ENCODE results near the gene CDC45.

DNA sequence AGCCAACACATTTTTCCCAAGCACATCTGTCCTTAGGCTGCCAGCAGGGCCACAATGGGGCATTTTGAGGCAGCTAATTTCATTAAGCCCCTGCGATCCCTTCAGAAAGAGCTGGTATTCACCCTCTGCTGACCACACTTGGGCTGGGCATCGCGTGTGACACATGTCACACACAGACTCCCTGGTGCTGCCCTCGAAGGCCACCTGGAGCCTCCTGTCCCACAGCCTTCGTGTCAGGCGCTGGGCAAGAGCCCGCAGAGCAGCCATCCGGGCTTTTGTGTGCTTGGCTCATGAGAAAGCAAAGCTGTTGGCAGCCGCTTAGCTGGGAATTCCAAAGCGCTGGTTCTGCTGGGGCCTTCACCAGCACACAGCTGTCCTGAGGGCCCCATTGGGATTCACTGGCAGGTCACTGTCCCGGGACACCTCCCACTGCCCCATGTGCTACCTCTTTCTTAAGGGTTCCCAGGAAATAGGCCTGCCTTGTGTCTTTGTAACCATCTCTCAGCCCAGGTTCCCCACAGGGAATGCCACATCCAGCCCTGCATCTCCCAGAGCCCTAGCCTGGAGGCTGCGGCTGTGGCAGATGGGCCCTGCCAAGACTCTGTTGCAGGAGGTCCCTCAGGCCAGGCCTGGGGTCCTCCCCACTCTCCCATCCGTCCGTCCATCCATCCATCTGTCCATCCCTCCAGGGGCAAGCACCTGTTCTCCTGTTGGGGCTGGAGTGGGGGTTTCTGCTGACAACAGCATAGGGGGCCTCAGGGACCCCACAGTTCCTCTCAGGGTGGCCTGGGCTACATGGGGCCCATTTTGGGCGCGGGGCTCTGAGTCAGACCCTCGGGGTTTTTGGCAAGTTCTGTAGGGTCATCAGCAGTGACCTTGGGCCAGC lies 39.6 kb downstream of the CDC45 start:
- TF ChIP-seq EZH2 (IDR thresholded peaks at IDR 0.05; ENCODE audit: low read depth), result no peak
- TF ChIP-seq, protein P1, sequence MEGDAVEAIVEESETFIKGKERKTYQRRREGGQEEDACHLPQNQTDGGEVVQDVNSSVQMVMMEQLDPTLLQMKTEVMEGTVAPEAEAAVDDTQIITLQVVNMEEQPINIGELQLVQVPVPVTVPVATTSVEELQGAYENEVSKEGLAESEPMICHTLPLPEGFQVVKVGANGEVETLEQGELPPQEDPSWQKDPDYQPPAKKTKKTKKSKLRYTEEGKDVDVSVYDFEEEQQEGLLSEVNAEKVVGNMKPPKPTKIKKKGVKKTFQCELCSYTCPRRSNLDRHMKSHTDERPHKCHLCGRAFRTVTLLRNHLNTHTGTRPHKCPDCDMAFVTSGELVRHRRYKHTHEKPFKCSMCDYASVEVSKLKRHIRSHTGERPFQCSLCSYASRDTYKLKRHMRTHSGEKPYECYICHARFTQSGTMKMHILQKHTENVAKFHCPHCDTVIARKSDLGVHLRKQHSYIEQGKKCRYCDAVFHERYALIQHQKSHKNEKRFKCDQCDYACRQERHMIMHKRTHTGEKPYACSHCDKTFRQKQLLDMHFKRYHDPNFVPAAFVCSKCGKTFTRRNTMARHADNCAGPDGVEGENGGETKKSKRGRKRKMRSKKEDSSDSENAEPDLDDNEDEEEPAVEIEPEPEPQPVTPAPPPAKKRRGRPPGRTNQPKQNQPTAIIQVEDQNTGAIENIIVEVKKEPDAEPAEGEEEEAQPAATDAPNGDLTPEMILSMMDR (conservative IDR thresholded peaks at IDR 0.05), result no peak
